Breast epithelium (tissue), 4 donors: ENCODE data around the gene ERFE. TPM values are rescaled to one million over a fixed set of nuclear protein-coding genes. Genes with fewer than 3 reads are reported as not detected.
A peak's percentile ranks its signal among the peaks of the same experiment; 100 is the strongest.

ENCODE experiments used
- DNase-seq, 2 donors: peaks; one replicate each; pipeline ENCODE4 v3.0.0-alpha.2; 2019; ENCODE audit warnings: low spot score in 2 of 2
- H3K27ac ChIP-seq, 2 donors: fragments of 200-600 bp; sonication (generic) in 1 of 2; one replicate each; pipeline ENCODE4 v1.5.1; 2016 to 2019; ENCODE audit warnings: mild to moderate bottlenecking in 1 of 2
- H3K27me3 ChIP-seq, 2 donors: fragments of 200-600 bp; sonication (generic) in 1 of 2; one replicate each; pipeline versions ENCODE4 v1.5.1 to v1.6.0; 2017 to 2019; ENCODE audit warnings: control low read depth in 1 of 2, mild to moderate bottlenecking in 1 of 2
- H3K36me3 ChIP-seq: fragments of 200-600 bp; one replicate; pipeline ENCODE4 v1.5.1; 2019
- H3K4me1 ChIP-seq, 2 donors: fragments of 200-600 bp; sonication (generic); one replicate each; pipeline ENCODE4 v1.5.1; 2016 to 2019; ENCODE audit warnings: control low read depth in 1 of 2
- H3K4me3 ChIP-seq, 3 donors: fragments of 200-600 bp; sonication (generic); 1 replicate in 2 of 3; 2 replicates in 1 of 3; pipeline ENCODE4 v1.5.1; 2016 to 2019; ENCODE audit warnings: mild to moderate bottlenecking in 3 of 3, moderate library complexity in 2 of 3
- H3K9me3 ChIP-seq, 2 donors: fragments of 200-600 bp; sonication (generic) in 1 of 2; one replicate each; pipeline ENCODE4 v1.5.1; 2016 to 2019; ENCODE audit warnings: control low read depth in 1 of 2
- POLR2A ChIP-seq: fragments of 450-650 bp; IDR thresholded peaks from one replicate; pipeline ENCODE4 v1.6.1; 2016; ENCODE audit warnings: antibody characterized with exemption, mild to moderate bottlenecking, moderate library complexity
- POLR2AphosphoS5 ChIP-seq, 3 donors: sonication (generic); formaldehyde crosslinking; IDR thresholded peaks; one replicate each; pipeline ENCODE4 v1.6.1; 2017; ENCODE audit warnings: antibody characterized with exemption in 3 of 3
- intact Hi-C: fragments of 100-400 bp; cut with DNase I; formaldehyde crosslinking; loops from one replicate; pipeline ENCODE4 v1.15.1; 2023; ENCODE audit warnings: low total_unique reads
- total RNA-seq, 3 donors: library from RNA; depleted of rRNA; stranded (reverse); fragments of >200 nt; gene quantifications; one replicate each; pipeline ENCODE4 v1.1.0, GENCODE V29; 2016
- TF ChIP-seq, protein P1 (sequence below), 3 donors: fragments of 450-650 bp; IDR thresholded peaks; one replicate each; pipeline ENCODE4 v1.5.1; 2016 to 2017; ENCODE audit warnings: antibody characterized with exemption in 3 of 3, mild to moderate bottlenecking in 3 of 3, moderate library complexity in 3 of 3

The ERFE gene
- total RNA-seq, 3 donors from 2014 or later = 0.48 to 0.98 TPM; not detected in 1

DNA sequence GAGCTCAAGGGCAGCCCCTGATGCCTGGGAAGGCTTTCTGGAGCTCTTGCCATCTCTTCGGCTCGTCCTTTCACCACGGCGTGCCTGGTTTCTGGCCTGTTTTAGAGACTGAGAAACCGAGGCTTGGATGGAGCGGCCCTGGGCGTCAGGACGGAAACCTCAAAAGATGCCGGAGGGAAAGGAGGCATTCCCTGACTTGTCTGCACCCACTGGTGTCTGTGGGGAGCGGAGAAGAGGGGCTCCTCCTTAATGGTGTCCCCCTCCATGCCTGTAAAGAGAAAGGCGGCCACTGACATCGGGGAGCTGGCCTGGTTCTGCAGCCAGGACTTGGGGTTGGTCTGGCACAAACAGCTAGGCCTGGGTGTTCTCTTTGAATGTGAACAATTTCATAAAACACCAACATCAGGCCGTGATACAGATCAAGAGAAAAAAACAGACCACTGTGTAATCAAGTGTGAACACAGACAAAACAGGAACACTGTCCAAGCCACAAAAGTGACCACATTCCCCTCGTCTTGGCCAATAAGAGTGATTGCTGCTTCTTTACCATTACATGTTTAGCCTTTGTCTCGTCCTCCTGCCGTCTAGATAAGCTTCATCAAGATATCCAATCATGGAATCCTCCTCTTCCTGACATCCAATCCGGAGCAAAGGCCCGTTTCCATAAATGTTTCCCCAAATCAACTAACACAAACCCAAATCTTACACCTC, 45.4 kb downstream of the ERFE start:
- peak overlapping the region; percentile 93 to 96 for H3K27ac ChIP-seq
- no peaks in the 10 kb centered on the region for H3K9me3 ChIP-seq
- no peak for DNase-seq
- H3K27me3 ChIP-seq = no peaks in the 10 kb centered on the region
- peak overlapping the region; percentile 60 to 99 (median 85) for H3K4me3 ChIP-seq
- H3K36me3 ChIP-seq = no peaks in the 10 kb centered on the region
- H3K4me1 ChIP-seq = peaks cover 0 to 18% of the 10 kb centered on the region in 2 donors
- TF ChIP-seq POLR2AphosphoS5 (IDR thresholded peaks at IDR 0.05) (no peak), POLR2A (peak; percentile 15)
- TF ChIP-seq, protein P1, sequence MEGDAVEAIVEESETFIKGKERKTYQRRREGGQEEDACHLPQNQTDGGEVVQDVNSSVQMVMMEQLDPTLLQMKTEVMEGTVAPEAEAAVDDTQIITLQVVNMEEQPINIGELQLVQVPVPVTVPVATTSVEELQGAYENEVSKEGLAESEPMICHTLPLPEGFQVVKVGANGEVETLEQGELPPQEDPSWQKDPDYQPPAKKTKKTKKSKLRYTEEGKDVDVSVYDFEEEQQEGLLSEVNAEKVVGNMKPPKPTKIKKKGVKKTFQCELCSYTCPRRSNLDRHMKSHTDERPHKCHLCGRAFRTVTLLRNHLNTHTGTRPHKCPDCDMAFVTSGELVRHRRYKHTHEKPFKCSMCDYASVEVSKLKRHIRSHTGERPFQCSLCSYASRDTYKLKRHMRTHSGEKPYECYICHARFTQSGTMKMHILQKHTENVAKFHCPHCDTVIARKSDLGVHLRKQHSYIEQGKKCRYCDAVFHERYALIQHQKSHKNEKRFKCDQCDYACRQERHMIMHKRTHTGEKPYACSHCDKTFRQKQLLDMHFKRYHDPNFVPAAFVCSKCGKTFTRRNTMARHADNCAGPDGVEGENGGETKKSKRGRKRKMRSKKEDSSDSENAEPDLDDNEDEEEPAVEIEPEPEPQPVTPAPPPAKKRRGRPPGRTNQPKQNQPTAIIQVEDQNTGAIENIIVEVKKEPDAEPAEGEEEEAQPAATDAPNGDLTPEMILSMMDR (IDR thresholded peaks at IDR 0.05) = no peak
- intact Hi-C loops = no loop called here

DNA sequence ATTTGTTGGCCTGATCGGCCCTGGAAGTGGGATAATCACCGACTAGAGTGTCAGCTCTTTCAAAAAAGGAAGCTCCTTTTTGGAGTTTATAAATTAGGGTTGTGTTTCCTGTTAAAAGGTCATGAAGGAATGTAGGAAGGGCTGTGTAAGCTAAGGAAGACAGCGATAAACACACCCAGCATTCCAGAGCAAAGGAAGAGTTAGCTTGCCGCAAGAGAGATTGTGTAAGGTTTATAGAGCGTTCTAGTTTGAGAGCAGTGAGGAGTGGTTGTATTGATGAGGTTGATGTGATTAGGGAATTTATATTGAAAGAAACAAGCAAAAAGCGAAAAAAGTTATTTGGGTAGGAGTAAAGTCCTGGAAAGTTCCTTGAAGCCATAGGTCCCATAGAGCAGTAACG, 48.2 kb downstream of the ERFE start:
- Histone ChIP-seq H3K27me3 (no peaks in the 10 kb centered on the region), H3K4me3 (no peak overlapping the region), H3K4me1 (peaks cover 0 to 2% of the 10 kb centered on the region in 2 donors), H3K36me3 (no peaks in the 10 kb centered on the region), H3K27ac (no peak overlapping the region), H3K9me3 (no peaks in the 10 kb centered on the region)
- DNase-seq = no peak
- intact Hi-C loops = no loop called here
- TF ChIP-seq, protein P1 (IDR thresholded peaks at IDR 0.05) = no peak
- no peak for TF ChIP-seq POLR2A

DNA sequence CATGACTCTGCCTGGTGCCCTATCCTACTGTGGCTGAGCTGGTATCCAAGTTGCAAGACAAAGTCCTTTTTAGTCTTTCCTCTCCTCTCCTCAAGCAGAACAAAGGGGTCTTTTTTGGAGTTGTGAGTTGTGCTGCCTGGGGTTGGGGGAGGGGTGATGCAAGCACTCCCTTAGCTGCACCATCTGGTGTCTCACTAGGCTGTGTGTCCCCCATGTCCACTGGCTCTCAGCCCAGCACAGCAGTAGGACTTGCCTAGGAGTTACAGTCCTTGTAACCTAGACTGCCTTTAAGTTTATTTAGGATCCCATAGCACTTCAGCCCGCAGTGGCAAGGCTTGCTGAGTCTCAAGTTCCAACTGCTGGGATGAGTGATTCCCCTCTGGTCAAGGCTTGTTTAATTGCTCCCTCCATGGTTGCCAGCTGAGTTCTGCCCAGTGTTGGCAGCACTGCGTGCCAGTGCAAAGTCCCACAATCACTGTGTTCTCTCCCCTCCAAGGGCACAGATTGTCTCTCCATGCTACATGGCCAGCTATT, 57.9 kb downstream of the ERFE start:
- TF ChIP-seq, protein P1 (IDR thresholded peaks at IDR 0.05) = no peak
- TF ChIP-seq POLR2A (no peak), POLR2AphosphoS5 (IDR thresholded peaks at IDR 0.05) (no peak)
- Histone ChIP-seq H3K27ac (no peak overlapping the region), H3K36me3 (no peaks in the 10 kb centered on the region), H3K4me1 (no peaks in the 10 kb centered on the region), H3K27me3 (no peaks in the 10 kb centered on the region), H3K4me3 (no peak overlapping the region), H3K9me3 (no peaks in the 10 kb centered on the region)
- no peak for DNase-seq
- intact Hi-C loops = no loop called here

Other genes starting within 250 kb of the ERFE start
- 10 to 100 TPM; 62.6 to 66.9 (median 64.0) TPM for gene UBE2F, start 192.0 kb upstream of the ERFE start, total RNA-seq
- 10 to 100 TPM; 11.2 to 16.7 (median 12.1) TPM for gene SCLY, start 98.0 kb upstream of the ERFE start, total RNA-seq
- 1 to 10 TPM in 1 of 3 donors, under 1 TPM in 2; 0.15 to 1.3 (median 0.64) TPM for gene ESPNL, start 58.6 kb upstream of the ERFE start, total RNA-seq
- gene KLHL30, start 20.3 kb upstream of the ERFE start, total RNA-seq = under 1 TPM; 0.15 to 0.98 (median 0.32) TPM
- gene ILKAP, start 44.7 kb downstream of the ERFE start, total RNA-seq = 10 to 100 TPM; 31.4 to 43.9 (median 38.3) TPM
- 1 to 10 TPM; 4.0 to 5.6 (median 4.7) TPM for gene HES6, start 81.1 kb downstream of the ERFE start, total RNA-seq
- gene PER2, start 129.6 kb downstream of the ERFE start, total RNA-seq = 10 to 100 TPM; 14.1 to 29.7 (median 16.1) TPM
- gene TRAF3IP1, start 161.5 kb downstream of the ERFE start, total RNA-seq = 10 to 100 TPM; 12.1 to 20.6 (median 15.7) TPM